Esophagus (tissue), 2 donors: Measurements from ENCODE around the gene TNFAIP3. TPM values are rescaled to one million over a fixed set of nuclear protein-coding genes. Genes with fewer than 3 reads are reported as not detected.
A peak's percentile ranks its signal among the peaks of the same experiment; 100 is the strongest.

Experiments
- H3K27ac ChIP-seq, 2 donors: one replicate each; pipeline ENCODE4 v1.5.1; 2013; ENCODE audit warnings: low read depth in 2 of 2, mild to moderate bottlenecking in 2 of 2, inconsistent platforms in 1 of 2, low read length in 1 of 2, moderate library complexity in 1 of 2
- H3K27me3 ChIP-seq, 2 donors: one replicate each; pipeline ENCODE4 v1.6.1; 2013; ENCODE audit warnings: low read length in 2 of 2, control low read depth in 1 of 2, mild to moderate bottlenecking in 1 of 2; ENCODE audit not compliant: insufficient read depth in 2 of 2, control insufficient read depth in 1 of 2
- H3K36me3 ChIP-seq, 2 donors: one replicate each; pipeline ENCODE4 v1.6.1; 2013; ENCODE audit warnings: low read length in 1 of 2; ENCODE audit not compliant: control insufficient read depth in 2 of 2, insufficient read depth in 2 of 2
- H3K4me1 ChIP-seq, 2 donors: one replicate each; pipeline ENCODE4 v1.6.1; 2013; ENCODE audit warnings: low read length in 1 of 2; ENCODE audit not compliant: control insufficient read depth in 2 of 2, insufficient read depth in 2 of 2
- H3K4me3 ChIP-seq, 2 donors: one replicate each; pipeline ENCODE4 v1.5.1; 2013; ENCODE audit warnings: low read length in 2 of 2, mild to moderate bottlenecking in 2 of 2, low read depth in 1 of 2, moderate library complexity in 1 of 2
- H3K9me3 ChIP-seq, 2 donors: one replicate each; pipeline ENCODE4 v1.6.1; 2013; ENCODE audit warnings: mild to moderate bottlenecking in 2 of 2, low read depth in 1 of 2, low read length in 1 of 2, moderate library complexity in 1 of 2; ENCODE audit not compliant: control insufficient read depth in 2 of 2, insufficient read depth in 1 of 2
- WGBS, 2 donors: extraction: QIAGEN DNeasy Blood & Tissue Kit; methylation state at CpG; one replicate each; pipeline ENCODE4 v1.1.7; 2013; 5-methylcytosine and 5-hydroxymethylcytosine counted together
- polyA plus RNA-seq, 2 donors: library from polyadenylated mRNA; stranded (reverse); fragments of 200-250 nt; gene quantifications; one replicate each; pipeline ENCODE4 v1.2.3, GENCODE V29; 2013
- donor health status: healthy with polysubstance abuse.
- donor health status: Bipolar disorder and iron deficiency.

Gene TNFAIP3
- polyA plus RNA-seq, 2 donors: 5.6 to 10.7 TPM

DNA sequence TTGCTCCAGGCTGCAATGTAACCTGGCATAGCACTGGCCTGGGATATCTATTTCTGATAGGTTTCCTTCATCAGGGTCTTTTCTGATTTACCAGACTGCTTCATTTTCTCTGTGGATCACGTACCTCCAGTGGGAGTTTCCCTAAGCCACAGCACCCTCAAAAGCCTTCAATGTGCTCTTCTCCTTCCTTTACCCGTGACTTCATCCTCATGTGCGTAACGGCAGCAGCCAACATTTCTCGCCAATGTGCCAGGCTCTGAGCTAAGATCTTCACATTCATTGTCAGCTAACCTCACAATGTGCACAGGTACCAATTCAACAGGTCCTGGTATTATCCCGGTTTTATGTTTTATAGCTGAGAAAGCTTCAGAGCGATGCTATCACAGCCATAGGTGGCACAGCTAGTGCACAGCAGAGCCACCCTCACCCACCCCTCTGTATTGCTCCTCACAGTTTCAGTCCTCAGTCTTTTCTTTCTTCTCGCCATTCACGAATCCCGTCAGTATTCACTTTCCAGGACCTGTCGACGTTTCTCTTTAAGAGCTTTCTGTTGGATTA is 58.2 kb downstream of the TNFAIP3 start:
- no peak overlapping the region for H3K4me3 ChIP-seq
- 91 to 95% methylated on average over 12 of the region's 12 CpGs for WGBS, 2 donors
- no peaks in the 10 kb centered on the region for H3K36me3 ChIP-seq

DNA sequence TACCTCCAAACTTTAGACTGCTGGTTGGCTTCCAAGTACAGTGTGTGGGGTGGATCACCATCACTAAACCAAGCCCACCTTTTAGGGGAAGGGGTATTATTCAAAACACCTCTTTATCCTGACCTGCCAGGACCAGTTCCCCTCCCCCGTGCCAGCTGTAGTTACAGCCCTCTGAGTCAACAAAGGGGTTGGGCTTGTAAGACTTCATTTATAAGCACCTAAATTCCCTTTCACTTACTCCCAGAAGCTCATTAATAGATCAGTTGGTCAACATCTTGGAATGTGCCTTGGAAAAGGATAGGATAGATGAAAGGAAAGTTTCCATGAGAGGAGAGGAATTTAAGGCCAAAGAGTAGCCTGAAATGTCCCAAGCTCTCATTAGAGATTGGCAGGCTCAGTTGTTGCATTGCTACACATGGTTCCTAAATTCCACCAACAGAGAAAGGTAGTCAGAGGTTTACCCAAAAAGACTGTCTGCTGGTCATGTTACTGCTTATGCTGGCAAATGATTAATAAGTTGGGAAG is 59.2 kb downstream of the TNFAIP3 start:
- 39 to 40% methylated on average over 1 of the region's 1 CpG for WGBS, 2 donors
- no peaks in the 10 kb centered on the region for H3K9me3 ChIP-seq
- no peaks in the 10 kb centered on the region for H3K27me3 ChIP-seq
- no peak overlapping the region for H3K4me3 ChIP-seq
- no peak overlapping the region for H3K27ac ChIP-seq
- H3K4me1 ChIP-seq: no peaks in the 10 kb centered on the region
- H3K36me3 ChIP-seq: no peaks in the 10 kb centered on the region

More for the DNA sequence above, 58.2 kb downstream of the TNFAIP3 start:
- Histone ChIP-seq H3K27me3 (no peaks in the 10 kb centered on the region), H3K27ac (no peak overlapping the region), H3K4me1 (no peaks in the 10 kb centered on the region), H3K9me3 (no peaks in the 10 kb centered on the region)

DNA sequence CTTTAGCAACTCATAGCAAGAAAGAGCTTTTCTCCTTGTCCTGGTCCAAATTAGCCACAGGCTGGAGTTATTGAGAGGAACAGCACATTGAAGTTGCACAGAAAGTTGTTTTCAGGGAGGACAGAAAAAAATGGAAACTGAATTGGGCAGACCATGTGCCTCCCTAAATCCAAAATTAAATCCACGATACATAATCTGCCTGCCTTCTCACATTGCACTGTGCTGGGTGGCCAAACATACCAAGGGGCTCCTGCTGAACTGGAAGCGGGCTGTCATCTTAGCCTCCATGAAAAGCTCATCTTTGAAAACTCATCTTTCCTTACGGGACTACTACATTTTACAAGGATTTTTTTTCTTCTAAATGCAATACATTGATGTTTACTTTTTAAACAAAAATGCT is 59.9 kb downstream of the TNFAIP3 start:
- Histone ChIP-seq H3K4me3 (no peak overlapping the region), H3K9me3 (no peaks in the 10 kb centered on the region), H3K27me3 (no peaks in the 10 kb centered on the region), H3K27ac (no peak overlapping the region), H3K4me1 (no peaks in the 10 kb centered on the region), H3K36me3 (no peaks in the 10 kb centered on the region)
- WGBS, 2 donors: 94% methylated on average over 3 of the region's 3 CpGs

DNA sequence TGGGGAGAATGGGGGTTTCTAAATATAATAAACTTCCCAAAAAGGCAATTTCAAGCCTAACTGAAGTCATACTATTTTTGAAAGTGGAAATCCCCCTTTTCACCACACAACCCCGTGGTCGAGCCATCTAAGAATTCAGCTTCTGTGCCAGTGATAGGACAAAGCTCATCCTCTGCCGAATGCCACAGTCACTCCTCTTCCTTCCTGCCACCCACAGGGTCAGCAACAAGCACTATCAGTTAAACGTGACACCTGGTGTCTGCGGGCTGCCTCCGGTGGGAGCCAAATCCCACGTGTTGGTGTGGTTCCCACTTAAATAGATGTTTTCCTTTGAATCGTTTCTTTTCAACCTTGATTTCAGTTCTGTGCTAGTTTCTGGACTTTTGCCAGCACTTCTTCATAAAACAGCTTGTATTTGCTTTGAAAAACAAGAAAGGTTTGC is 60.7 kb downstream of the TNFAIP3 start:
- H3K9me3 ChIP-seq: no peaks in the 10 kb centered on the region
- H3K4me3 ChIP-seq: no peak overlapping the region
- 9 to 17% methylated on average over 8 of the region's 8 CpGs for WGBS, 2 donors
- no peaks in the 10 kb centered on the region for H3K4me1 ChIP-seq
- H3K36me3 ChIP-seq: no peaks in the 10 kb centered on the region
- no peaks in the 10 kb centered on the region for H3K27me3 ChIP-seq
- H3K27ac ChIP-seq: peak overlapping the region in 1 of 2 donors; percentile 7

DNA sequence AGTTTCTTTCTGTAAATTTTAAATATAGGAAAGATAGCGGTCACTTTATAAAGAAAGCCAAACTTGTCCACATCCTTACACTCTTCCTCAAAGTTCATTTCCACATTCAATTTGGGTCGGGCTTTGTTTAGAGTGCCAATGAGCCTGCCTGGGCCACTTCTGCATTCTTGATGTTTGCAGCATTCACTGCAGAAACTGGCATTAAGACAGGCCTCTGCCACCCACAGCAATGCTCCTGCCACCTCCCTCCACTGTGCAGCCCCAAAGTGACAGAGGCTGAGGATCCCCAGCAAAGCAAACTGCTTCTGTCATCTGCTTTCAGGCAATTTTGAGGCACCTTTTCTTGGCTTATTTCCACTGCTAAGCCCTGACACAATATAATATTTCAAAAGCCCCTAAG is 61.2 kb downstream of the TNFAIP3 start:
- H3K4me1 ChIP-seq: no peaks in the 10 kb centered on the region
- no peaks in the 10 kb centered on the region for H3K9me3 ChIP-seq
- 37 to 48% methylated on average over 2 of the region's 2 CpGs for WGBS, 2 donors
- H3K27me3 ChIP-seq: no peaks in the 10 kb centered on the region
- H3K27ac ChIP-seq: no peak overlapping the region
- H3K36me3 ChIP-seq: no peaks in the 10 kb centered on the region
- H3K4me3 ChIP-seq: no peak overlapping the region

DNA sequence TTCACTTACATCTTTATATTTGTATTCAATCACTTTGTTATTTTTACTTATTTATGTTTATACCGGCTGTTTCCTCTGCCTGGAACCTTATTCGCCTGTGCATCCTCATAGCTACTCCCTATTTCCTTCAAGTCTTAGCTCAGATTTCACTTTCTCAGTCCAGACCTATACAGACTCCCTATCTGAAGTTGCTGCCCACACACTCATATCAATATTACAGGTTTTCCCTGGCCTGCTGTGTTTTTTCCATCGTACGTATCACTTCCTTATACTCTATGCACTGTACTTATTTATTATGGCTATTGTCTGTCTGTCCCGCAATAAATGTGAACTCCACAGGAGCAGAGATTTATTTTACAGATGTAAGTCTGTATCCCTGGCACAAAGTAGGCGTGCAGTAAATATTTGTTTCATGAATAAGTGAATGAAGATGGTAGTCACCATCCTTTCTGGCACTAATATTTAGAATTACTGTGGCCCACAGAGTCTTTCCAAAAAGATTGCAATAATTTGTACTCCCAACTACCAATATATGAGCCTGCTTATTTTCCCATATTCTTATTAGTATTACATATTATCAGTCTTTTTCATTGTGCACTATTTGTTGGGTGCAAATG is 64.9 kb downstream of the TNFAIP3 start:
- 75 to 81% methylated on average over 6 of the region's 6 CpGs for WGBS, 2 donors
- no peak overlapping the region for H3K27ac ChIP-seq
- H3K4me3 ChIP-seq: no peak overlapping the region
- no peaks in the 10 kb centered on the region for H3K9me3 ChIP-seq
- no peaks in the 10 kb centered on the region for H3K4me1 ChIP-seq
- H3K27me3 ChIP-seq: no peaks in the 10 kb centered on the region
- H3K36me3 ChIP-seq: no peaks in the 10 kb centered on the region

Other genes starting within 250 kb of the TNFAIP3 start
- gene PERP, start 240.2 kb downstream of the TNFAIP3 start, polyA plus RNA-seq: 100 to 1,000 TPM; 680 to 740 TPM